GM12878 (cell line): ENCODE data around the gene BCAP29. TPM values are rescaled to one million over a fixed set of nuclear protein-coding genes. Genes with fewer than 3 reads are reported as not detected.

ENCODE experiments used
- ASH2L ChIP-seq: fragments of 300-600, 200-600 bp; sonication (generic); IDR thresholded peaks from 2 replicates; pipeline ENCODE4 v1.6.1; 2017; ENCODE audit warnings: low read depth, mild to moderate bottlenecking, borderline replicate concordance
- EZH2 ChIP-seq: IDR thresholded peaks from 2 replicates; pipeline ENCODE4 v1.6.1; 2012; ENCODE audit warnings: low read depth, mild to moderate bottlenecking, control low read depth, inconsistent platforms, low read length, borderline replicate concordance; ENCODE audit not compliant: control insufficient read depth
- FOS ChIP-seq: IDR thresholded peaks from 3 replicates; pipeline ENCODE4 v1.6.1; 2011; ENCODE audit warnings: borderline replicate concordance; ENCODE audit not compliant: insufficient read length; ENCODE audit errors: extremely low read depth
- FOXK2 ChIP-seq: fragments of 450-650 bp; IDR thresholded peaks from 2 replicates; pipeline ENCODE4 v1.6.1; 2017; ENCODE audit warnings: mild to moderate bottlenecking, moderate library complexity
- MYC ChIP-seq: IDR thresholded peaks from 2 replicates; pipeline ENCODE4 v1.6.1; 2011; ENCODE audit warnings: mild to moderate bottlenecking, low read length, moderate library complexity, inconsistent platforms; ENCODE audit not compliant: insufficient read depth, insufficient replicate concordance, insufficient read length, severe bottlenecking
- NFYB ChIP-seq: IDR thresholded peaks from 2 replicates; pipeline ENCODE4 v1.6.1; 2011; ENCODE audit warnings: low read depth, mild to moderate bottlenecking, low read length, improper control_type of control experiment, moderate library complexity; ENCODE audit not compliant: insufficient read depth
- PAX5 ChIP-seq: IDR thresholded peaks from 2 replicates; pipeline ENCODE4 v1.6.1; 2011; ENCODE audit warnings: low read depth, low read length, borderline replicate concordance
- RAD21 ChIP-seq: IDR thresholded peaks from 2 replicates; pipeline ENCODE4 v1.6.1; 2011; ENCODE audit warnings: mild to moderate bottlenecking, low read depth, low read length, moderate library complexity; ENCODE audit not compliant: insufficient read depth
- ZNF24 ChIP-seq: fragments of 450-650 bp; IDR thresholded peaks from 2 replicates; pipeline ENCODE4 v1.6.1; 2017; ENCODE audit warnings: antibody characterized with exemption, mild to moderate bottlenecking
- polyA plus RNA-seq, 11 experiments: library from polyadenylated mRNA; depleted of rRNA in 4 of 11; unstranded in 6 of 11; stranded (reverse) in 5 of 11; fragments of >200 nt; fragmentation: Nextera tagmentation in 4 of 11; fragmentation: Illumina TruSeq in 1 of 11; extraction: Ambion mirVana in 4 of 11; extraction: Trizol in 1 of 11; gene quantifications; 1 replicate in 1 of 11; 2 replicates in 10 of 11; pipeline versions ENCODE4 v1.2.1 to v1.2.3, GENCODE V29; 2011 to 2016; ENCODE audit warnings: inconsistent platforms in 2 of 11, missing spikeins in 2 of 11, low read depth in 1 of 11
- total RNA-seq, 4 experiments: library from RNA; depleted of rRNA in 3 of 4; stranded (reverse); fragments of >200 nt in 3 of 4; fragmentation: Illumina TruSeq in 1 of 4; extraction: Trizol in 1 of 4; gene quantifications; 2 replicates each; pipeline versions ENCODE4 v1.2.1 to v1.2.3, GENCODE V29; 2013 to 2021
- TF ChIP-seq, protein P1 (sequence below): fragments of 450-650 bp; IDR thresholded peaks from 2 replicates; pipeline ENCODE4 v1.6.1; 2017; ENCODE audit warnings: mild to moderate bottlenecking, moderate library complexity
- TF ChIP-seq, protein P2 (sequence below), 3 experiments: IDR thresholded peaks in 2 of 3; conservative IDR thresholded peaks in 1 of 3; 2 replicates each; pipeline ENCODE4 v1.5.1; 2011; ENCODE audit warnings: low read depth in 3 of 3, low read length in 3 of 3, mild to moderate bottlenecking in 3 of 3, control low read depth in 2 of 3, moderate library complexity in 2 of 3, inconsistent platforms in 1 of 3, mixed read lengths in 1 of 3; ENCODE audit not compliant: control insufficient read depth in 2 of 3, insufficient read depth in 1 of 3; ENCODE audit errors: extremely low read depth in 1 of 3
- TF ChIP-seq, protein P3 (sequence below): fragments of 450-650 bp; IDR thresholded peaks from 2 replicates; pipeline ENCODE4 v1.6.1; 2017; ENCODE audit warnings: low read depth, mild to moderate bottlenecking, moderate library complexity
- TF ChIP-seq, protein P4 (sequence below): fragments of 150-350 bp; IDR thresholded peaks from 2 replicates; pipeline ENCODE4 v1.6.1; 2016; ENCODE audit warnings: low read depth, low read length
- TF ChIP-seq, protein P5 (sequence below): fragments of 450-650 bp; IDR thresholded peaks from 2 replicates; pipeline ENCODE4 v1.6.1; 2017; ENCODE audit warnings: borderline replicate concordance

Gene BCAP29
- total and polyA plus RNA-seq, 10 of the 15 experiments (the other 5 are each of a cell fraction or from before 2014, with no cell fraction given), result 26.5 to 58.5 (median 34.8) TPM

DNA sequence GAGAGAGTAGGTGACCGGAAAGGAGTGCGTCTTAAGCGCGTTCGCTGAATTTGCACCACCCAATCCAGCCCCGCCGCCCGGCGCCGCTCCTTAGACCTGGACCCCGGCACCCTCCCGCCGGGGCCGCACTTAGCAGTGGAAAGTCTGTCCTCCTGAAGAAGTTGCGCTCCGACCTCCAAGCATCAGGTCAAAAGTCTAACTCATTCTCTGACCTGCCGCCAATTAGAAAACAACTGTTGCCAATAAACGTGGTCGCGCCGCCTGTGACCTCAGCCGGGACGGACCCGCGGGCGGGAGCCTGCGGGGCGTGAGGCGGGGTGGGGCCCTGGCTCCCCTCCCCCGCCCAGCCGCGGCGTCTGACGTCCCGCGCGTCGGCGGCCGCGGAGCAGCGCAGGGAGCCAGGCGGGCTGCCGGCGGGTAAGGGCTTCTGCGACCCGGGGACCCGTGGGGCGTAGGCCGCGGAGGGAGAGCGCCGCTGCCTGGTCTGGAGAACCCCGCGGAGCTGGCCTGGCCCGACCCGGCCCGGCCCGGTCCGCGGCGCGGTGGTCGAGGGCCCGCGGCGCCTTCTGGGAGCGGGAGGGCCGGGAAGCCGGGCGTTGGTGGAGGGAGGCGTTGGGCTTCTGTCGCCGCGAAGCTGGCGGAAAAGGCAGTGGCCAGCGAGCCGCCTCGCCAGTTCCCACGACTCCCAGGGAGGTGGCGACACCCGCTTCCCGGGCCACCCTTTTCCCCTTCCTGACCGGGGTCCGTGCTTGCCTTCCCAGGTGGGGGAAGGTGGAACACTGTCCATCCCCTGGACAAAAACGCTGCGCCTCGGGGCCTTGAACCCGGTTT is at the start of gene BCAP29 (continued):
- TF ChIP-seq, protein P1, sequence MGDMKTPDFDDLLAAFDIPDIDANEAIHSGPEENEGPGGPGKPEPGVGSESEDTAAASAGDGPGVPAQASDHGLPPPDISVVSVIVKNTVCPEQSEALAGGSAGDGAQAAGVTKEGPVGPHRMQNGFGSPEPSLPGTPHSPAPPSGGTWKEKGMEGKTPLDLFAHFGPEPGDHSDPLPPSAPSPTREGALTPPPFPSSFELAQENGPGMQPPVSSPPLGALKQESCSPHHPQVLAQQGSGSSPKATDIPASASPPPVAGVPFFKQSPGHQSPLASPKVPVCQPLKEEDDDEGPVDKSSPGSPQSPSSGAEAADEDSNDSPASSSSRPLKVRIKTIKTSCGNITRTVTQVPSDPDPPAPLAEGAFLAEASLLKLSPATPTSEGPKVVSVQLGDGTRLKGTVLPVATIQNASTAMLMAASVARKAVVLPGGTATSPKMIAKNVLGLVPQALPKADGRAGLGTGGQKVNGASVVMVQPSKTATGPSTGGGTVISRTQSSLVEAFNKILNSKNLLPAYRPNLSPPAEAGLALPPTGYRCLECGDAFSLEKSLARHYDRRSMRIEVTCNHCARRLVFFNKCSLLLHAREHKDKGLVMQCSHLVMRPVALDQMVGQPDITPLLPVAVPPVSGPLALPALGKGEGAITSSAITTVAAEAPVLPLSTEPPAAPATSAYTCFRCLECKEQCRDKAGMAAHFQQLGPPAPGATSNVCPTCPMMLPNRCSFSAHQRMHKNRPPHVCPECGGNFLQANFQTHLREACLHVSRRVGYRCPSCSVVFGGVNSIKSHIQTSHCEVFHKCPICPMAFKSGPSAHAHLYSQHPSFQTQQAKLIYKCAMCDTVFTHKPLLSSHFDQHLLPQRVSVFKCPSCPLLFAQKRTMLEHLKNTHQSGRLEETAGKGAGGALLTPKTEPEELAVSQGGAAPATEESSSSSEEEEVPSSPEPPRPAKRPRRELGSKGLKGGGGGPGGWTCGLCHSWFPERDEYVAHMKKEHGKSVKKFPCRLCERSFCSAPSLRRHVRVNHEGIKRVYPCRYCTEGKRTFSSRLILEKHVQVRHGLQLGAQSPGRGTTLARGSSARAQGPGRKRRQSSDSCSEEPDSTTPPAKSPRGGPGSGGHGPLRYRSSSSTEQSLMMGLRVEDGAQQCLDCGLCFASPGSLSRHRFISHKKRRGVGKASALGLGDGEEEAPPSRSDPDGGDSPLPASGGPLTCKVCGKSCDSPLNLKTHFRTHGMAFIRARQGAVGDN, result peak; percentile 84
- peak; percentile 34; the same call in 1 of the 2 replicates for TF ChIP-seq ZNF24
- TF ChIP-seq ASH2L, result peak; percentile 71; the same call in 1 of the 2 replicates
- TF ChIP-seq, protein P2, sequence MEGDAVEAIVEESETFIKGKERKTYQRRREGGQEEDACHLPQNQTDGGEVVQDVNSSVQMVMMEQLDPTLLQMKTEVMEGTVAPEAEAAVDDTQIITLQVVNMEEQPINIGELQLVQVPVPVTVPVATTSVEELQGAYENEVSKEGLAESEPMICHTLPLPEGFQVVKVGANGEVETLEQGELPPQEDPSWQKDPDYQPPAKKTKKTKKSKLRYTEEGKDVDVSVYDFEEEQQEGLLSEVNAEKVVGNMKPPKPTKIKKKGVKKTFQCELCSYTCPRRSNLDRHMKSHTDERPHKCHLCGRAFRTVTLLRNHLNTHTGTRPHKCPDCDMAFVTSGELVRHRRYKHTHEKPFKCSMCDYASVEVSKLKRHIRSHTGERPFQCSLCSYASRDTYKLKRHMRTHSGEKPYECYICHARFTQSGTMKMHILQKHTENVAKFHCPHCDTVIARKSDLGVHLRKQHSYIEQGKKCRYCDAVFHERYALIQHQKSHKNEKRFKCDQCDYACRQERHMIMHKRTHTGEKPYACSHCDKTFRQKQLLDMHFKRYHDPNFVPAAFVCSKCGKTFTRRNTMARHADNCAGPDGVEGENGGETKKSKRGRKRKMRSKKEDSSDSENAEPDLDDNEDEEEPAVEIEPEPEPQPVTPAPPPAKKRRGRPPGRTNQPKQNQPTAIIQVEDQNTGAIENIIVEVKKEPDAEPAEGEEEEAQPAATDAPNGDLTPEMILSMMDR (IDR thresholded peaks at IDR 0.05 in 2 of 3, conservative IDR thresholded peaks at IDR 0.05 in 1 of 3; ENCODE audit: control insufficient read depth in 2 of 3, extremely low read depth in 1 of 3, insufficient read depth in 1 of 3, low read depth in 3 of 3, low read length in 3 of 3), result peak; percentile 16 to 28 (median 28); a peak in 4 of 6 replicates
- TF ChIP-seq, protein P3, sequence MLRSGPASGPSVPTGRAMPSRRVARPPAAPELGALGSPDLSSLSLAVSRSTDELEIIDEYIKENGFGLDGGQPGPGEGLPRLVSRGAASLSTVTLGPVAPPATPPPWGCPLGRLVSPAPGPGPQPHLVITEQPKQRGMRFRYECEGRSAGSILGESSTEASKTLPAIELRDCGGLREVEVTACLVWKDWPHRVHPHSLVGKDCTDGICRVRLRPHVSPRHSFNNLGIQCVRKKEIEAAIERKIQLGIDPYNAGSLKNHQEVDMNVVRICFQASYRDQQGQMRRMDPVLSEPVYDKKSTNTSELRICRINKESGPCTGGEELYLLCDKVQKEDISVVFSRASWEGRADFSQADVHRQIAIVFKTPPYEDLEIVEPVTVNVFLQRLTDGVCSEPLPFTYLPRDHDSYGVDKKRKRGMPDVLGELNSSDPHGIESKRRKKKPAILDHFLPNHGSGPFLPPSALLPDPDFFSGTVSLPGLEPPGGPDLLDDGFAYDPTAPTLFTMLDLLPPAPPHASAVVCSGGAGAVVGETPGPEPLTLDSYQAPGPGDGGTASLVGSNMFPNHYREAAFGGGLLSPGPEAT, result peak; percentile 34; the same call in 1 of the 2 replicates
- no peak for TF ChIP-seq NFYB
- TF ChIP-seq MYC, result peak; percentile 35
- no peak for TF ChIP-seq EZH2
- TF ChIP-seq, protein P4, sequence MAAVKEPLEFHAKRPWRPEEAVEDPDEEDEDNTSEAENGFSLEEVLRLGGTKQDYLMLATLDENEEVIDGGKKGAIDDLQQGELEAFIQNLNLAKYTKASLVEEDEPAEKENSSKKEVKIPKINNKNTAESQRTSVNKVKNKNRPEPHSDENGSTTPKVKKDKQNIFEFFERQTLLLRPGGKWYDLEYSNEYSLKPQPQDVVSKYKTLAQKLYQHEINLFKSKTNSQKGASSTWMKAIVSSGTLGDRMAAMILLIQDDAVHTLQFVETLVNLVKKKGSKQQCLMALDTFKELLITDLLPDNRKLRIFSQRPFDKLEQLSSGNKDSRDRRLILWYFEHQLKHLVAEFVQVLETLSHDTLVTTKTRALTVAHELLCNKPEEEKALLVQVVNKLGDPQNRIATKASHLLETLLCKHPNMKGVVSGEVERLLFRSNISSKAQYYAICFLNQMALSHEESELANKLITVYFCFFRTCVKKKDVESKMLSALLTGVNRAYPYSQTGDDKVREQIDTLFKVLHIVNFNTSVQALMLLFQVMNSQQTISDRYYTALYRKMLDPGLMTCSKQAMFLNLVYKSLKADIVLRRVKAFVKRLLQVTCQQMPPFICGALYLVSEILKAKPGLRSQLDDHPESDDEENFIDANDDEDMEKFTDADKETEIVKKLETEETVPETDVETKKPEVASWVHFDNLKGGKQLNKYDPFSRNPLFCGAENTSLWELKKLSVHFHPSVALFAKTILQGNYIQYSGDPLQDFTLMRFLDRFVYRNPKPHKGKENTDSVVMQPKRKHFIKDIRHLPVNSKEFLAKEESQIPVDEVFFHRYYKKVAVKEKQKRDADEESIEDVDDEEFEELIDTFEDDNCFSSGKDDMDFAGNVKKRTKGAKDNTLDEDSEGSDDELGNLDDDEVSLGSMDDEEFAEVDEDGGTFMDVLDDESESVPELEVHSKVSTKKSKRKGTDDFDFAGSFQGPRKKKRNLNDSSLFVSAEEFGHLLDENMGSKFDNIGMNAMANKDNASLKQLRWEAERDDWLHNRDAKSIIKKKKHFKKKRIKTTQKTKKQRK, result no peak
- no peak for TF ChIP-seq FOS
- TF ChIP-seq, protein P5, sequence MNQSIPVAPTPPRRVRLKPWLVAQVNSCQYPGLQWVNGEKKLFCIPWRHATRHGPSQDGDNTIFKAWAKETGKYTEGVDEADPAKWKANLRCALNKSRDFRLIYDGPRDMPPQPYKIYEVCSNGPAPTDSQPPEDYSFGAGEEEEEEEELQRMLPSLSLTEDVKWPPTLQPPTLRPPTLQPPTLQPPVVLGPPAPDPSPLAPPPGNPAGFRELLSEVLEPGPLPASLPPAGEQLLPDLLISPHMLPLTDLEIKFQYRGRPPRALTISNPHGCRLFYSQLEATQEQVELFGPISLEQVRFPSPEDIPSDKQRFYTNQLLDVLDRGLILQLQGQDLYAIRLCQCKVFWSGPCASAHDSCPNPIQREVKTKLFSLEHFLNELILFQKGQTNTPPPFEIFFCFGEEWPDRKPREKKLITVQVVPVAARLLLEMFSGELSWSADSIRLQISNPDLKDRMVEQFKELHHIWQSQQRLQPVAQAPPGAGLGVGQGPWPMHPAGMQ, result no peak
- no peak for TF ChIP-seq PAX5
- peak; percentile 21; the same call in 1 of the 2 replicates for TF ChIP-seq RAD21
- TF ChIP-seq FOXK2, result no peak
